IMR-90 (cell line): ENCODE measurements around the gene AFF2. TPM values are rescaled to one million over a fixed set of nuclear protein-coding genes. Genes with fewer than 3 reads are reported as not detected.

Source experiments
- ATAC-seq: fragments of 200-7000 bp; cut with Tn5 transposase; 2 replicates; pipeline ENCODE4 v1.9.1; 2020; ENCODE audit warnings: low read depth, mild to moderate bottlenecking, moderate library complexity
- BruUV-seq: library from RNA; stranded (reverse); fragments of 400-500 nt; replicated peaks from 2 replicates; lab custom pipeline; 2021; lab: Mats Ljungman, UMichigan
- CTCF ChIA-PET: fragments of 300-600 bp; formaldehyde crosslinking; extraction: SDS; loops from one replicate; lab custom pipeline; 2021; ENCODE audit warnings: antibody characterized with exemption; lab: Yijun Ruan, JAX
- POLR2A ChIA-PET: fragments of 300-600 bp; sonication (Branson Sonifier 250); formaldehyde crosslinking; loops from one replicate; lab custom pipeline; 2022; ENCODE audit warnings: antibody characterized with exemption; ENCODE audit not compliant: unreplicated experiment; lab: Charles Lee
- DNase-seq: peaks from one replicate; pipeline ENCODE4 v3.0.0; 2013
- H2AFZ ChIP-seq: replicated peaks from 2 replicates; pipeline ENCODE3; 2013; ENCODE audit warnings: low read length, mild to moderate bottlenecking; ENCODE audit not compliant: poor library complexity
- H2AK5ac ChIP-seq: 2 replicates; pipeline ENCODE4 v1.6.1; 2013; ENCODE audit warnings: low read depth, low read length, inconsistent platforms
- H2AK9ac ChIP-seq: replicated peaks from 2 replicates; pipeline ENCODE3; 2013; ENCODE audit warnings: mild to moderate bottlenecking, low read depth, low read length, moderate library complexity; ENCODE audit not compliant: poor library complexity
- H2BK120ac ChIP-seq: 2 replicates; pipeline ENCODE4 v1.6.1; 2013; ENCODE audit warnings: low read depth, low read length, inconsistent platforms
- H2BK15ac ChIP-seq: 3 replicates; pipeline ENCODE4 v1.6.1; 2013; ENCODE audit warnings: low read depth, low read length, inconsistent platforms
- H2BK20ac ChIP-seq: 2 replicates; pipeline ENCODE4 v1.6.1; 2013; ENCODE audit warnings: low read depth, mild to moderate bottlenecking, inconsistent platforms, low read length, moderate library complexity
- H2BK5ac ChIP-seq: 2 replicates; pipeline ENCODE4 v1.6.1; 2013; ENCODE audit warnings: mild to moderate bottlenecking, low read depth, low read length, inconsistent platforms; ENCODE audit not compliant: poor library complexity, severe bottlenecking
- H3K14ac ChIP-seq: replicated peaks from 2 replicates; pipeline ENCODE4 v1.6.1; 2013; ENCODE audit warnings: low read depth, low read length, inconsistent platforms
- H3K18ac ChIP-seq: 2 replicates; pipeline ENCODE4 v1.6.1; 2013; ENCODE audit warnings: low read depth, low read length, control low read depth
- H3K23ac ChIP-seq: 2 replicates; pipeline ENCODE4 v1.6.1; 2013; ENCODE audit warnings: low read depth, low read length, inconsistent platforms
- H3K27ac ChIP-seq: 2 replicates; pipeline ENCODE4 v1.5.1; 2013; ENCODE audit warnings: mild to moderate bottlenecking, control low read depth, low read length; ENCODE audit not compliant: insufficient read depth
- H3K27me3 ChIP-seq: 2 replicates; pipeline ENCODE4 v1.6.1; 2013; ENCODE audit warnings: low read length; ENCODE audit not compliant: control insufficient read depth, insufficient read depth
- H3K36me3 ChIP-seq: 2 replicates; pipeline ENCODE4 v1.6.1; 2013; ENCODE audit warnings: low read length, mixed read lengths; ENCODE audit not compliant: control insufficient read depth, insufficient read depth
- H3K4ac ChIP-seq: 2 replicates; pipeline ENCODE4 v1.6.1; 2013; ENCODE audit warnings: low read depth, low read length, inconsistent platforms
- H3K4me1 ChIP-seq: 2 replicates; pipeline ENCODE4 v1.6.1; 2013; ENCODE audit warnings: low read length, mixed read lengths; ENCODE audit not compliant: control insufficient read depth, insufficient read depth
- H3K4me2 ChIP-seq: 2 replicates; pipeline ENCODE4 v1.6.1; 2013; ENCODE audit warnings: low read depth, mild to moderate bottlenecking, control low read depth, low read length, moderate library complexity
- H3K4me3 ChIP-seq: 2 replicates; pipeline ENCODE4 v1.5.1; 2013; ENCODE audit warnings: low read depth, mild to moderate bottlenecking, control low read depth, low read length, moderate library complexity; ENCODE audit not compliant: insufficient read depth
- H3K56ac ChIP-seq: 2 replicates; pipeline ENCODE4 v1.6.1; 2013; ENCODE audit warnings: low read length, inconsistent platforms; ENCODE audit not compliant: insufficient read depth; ENCODE audit errors: extremely low read depth
- H3K79me1 ChIP-seq, 2 experiments: 2 replicates each; pipeline ENCODE4 v1.6.1; 2013; ENCODE audit warnings: low read length in 2 of 2, inconsistent platforms in 1 of 2, low read depth in 1 of 2
- H3K9ac ChIP-seq: 2 replicates; pipeline ENCODE4 v1.6.1; 2013; ENCODE audit warnings: low read depth, low read length, control low read depth
- H3K9me1 ChIP-seq: 2 replicates; pipeline ENCODE4 v1.6.1; 2013; ENCODE audit warnings: low read length, inconsistent platforms; ENCODE audit not compliant: insufficient read depth
- H3K9me3 ChIP-seq: 2 replicates; pipeline ENCODE4 v1.6.1; 2013; ENCODE audit warnings: low read length; ENCODE audit not compliant: control insufficient read depth, insufficient read depth
- H4K20me1 ChIP-seq: 2 replicates; pipeline ENCODE4 v1.6.1; 2013; ENCODE audit warnings: low read length, inconsistent platforms; ENCODE audit not compliant: insufficient read depth
- H4K5ac ChIP-seq: 2 replicates; pipeline ENCODE4 v1.6.1; 2013; ENCODE audit warnings: mild to moderate bottlenecking, low read depth, low read length, control low read depth
- H4K8ac ChIP-seq, 2 experiments: 2 replicates each; pipeline ENCODE4 v1.6.1; 2013; ENCODE audit warnings: low read depth in 2 of 2, low read length in 2 of 2, control low read depth in 1 of 2, inconsistent platforms in 1 of 2
- H4K91ac ChIP-seq: 2 replicates; pipeline ENCODE4 v1.6.1; 2013; ENCODE audit warnings: low read depth, low read length, inconsistent platforms; ENCODE audit not compliant: insufficient read depth
- BHLHE40 ChIP-seq: fragments of 150-350 bp; IDR thresholded peaks from 2 replicates; pipeline ENCODE4 v1.6.1; 2016; ENCODE audit warnings: mild to moderate bottlenecking, low read depth, low read length
- CEBPB ChIP-seq: IDR thresholded peaks from 2 replicates; pipeline ENCODE4 v1.6.1; 2012; ENCODE audit warnings: low read depth, low read length, improper control_type of control experiment
- CHD1 ChIP-seq: IDR thresholded peaks from 2 replicates; pipeline ENCODE4 v1.6.1; 2012; ENCODE audit warnings: low read depth, low read length, improper control_type of control experiment
- FOS ChIP-seq: fragments of 150-350 bp; IDR thresholded peaks from 2 replicates; pipeline ENCODE4 v1.6.1; 2016; ENCODE audit warnings: low read depth, low read length
- MAFK ChIP-seq: IDR thresholded peaks from 2 replicates; pipeline ENCODE4 v1.6.1; 2012; ENCODE audit warnings: low read depth, low read length, improper control_type of control experiment
- MAZ ChIP-seq: IDR thresholded peaks from 2 replicates; pipeline ENCODE4 v1.6.1; 2012; ENCODE audit warnings: low read depth, mild to moderate bottlenecking, low read length, improper control_type of control experiment, moderate library complexity, borderline replicate concordance
- MXI1 ChIP-seq: IDR thresholded peaks from 2 replicates; pipeline ENCODE4 v1.6.1; 2012; ENCODE audit warnings: low read depth, mild to moderate bottlenecking, low read length, moderate library complexity, borderline replicate concordance
- NFE2L2 ChIP-seq: fragments of 150-350 bp; IDR thresholded peaks from 2 replicates; pipeline ENCODE4 v1.6.1; 2016; ENCODE audit warnings: low read depth, mild to moderate bottlenecking, low read length
- POLR2A ChIP-seq: IDR thresholded peaks from 2 replicates; pipeline ENCODE4 v1.6.1; 2012; ENCODE audit warnings: mild to moderate bottlenecking, low read depth, low read length
- RAD21 ChIP-seq: IDR thresholded peaks from 2 replicates; pipeline ENCODE4 v1.6.1; 2012; ENCODE audit warnings: low read length, improper control_type of control experiment
- RCOR1 ChIP-seq: IDR thresholded peaks from 2 replicates; pipeline ENCODE4 v1.6.1; 2012; ENCODE audit warnings: mild to moderate bottlenecking, low read length, improper control_type of control experiment; ENCODE audit not compliant: insufficient replicate concordance
- RFX5 ChIP-seq: IDR thresholded peaks from 2 replicates; pipeline ENCODE4 v1.8.0; 2012; ENCODE audit warnings: low read depth, mild to moderate bottlenecking, low read length, moderate library complexity
- SMC3 ChIP-seq: fragments of 150-350 bp; IDR thresholded peaks from 2 replicates; pipeline ENCODE4 v1.6.1; 2016; ENCODE audit warnings: low read depth, mild to moderate bottlenecking, antibody characterized with exemption, low read length, moderate library complexity
- USF2 ChIP-seq: fragments of 150-350 bp; IDR thresholded peaks from 2 replicates; pipeline ENCODE4 v1.6.1; 2017; ENCODE audit warnings: mild to moderate bottlenecking, antibody characterized with exemption, low read length, low read depth
- WGBS, 2 experiments: methylation state at CpG; one replicate each; pipeline versions ENCODE4 v1.1.5 to v1.1.7; 2013; ENCODE audit warnings: missing lambda C conversion rate in 2 of 2; ENCODE audit not compliant: insufficient read length in 1 of 2; ENCODE audit errors: extremely low coverage in 2 of 2; 5-methylcytosine and 5-hydroxymethylcytosine counted together
- dilution Hi-C: fragments of 300-500 bp; cut with HindIII; formaldehyde crosslinking; loops from one replicate; pipeline ENCODE4 v1.14.3; 2018; ENCODE audit warnings: low sequenced_read_pairs; ENCODE audit not compliant: unreplicated experiment
- in situ Hi-C: fragments of 300-500 bp; cut with MboI; formaldehyde crosslinking; loops from 3 replicates; pipeline ENCODE4 v1.14.3; 2019; ENCODE audit warnings: low sequenced_read_pairs, inconsistent platforms, mixed read lengths
- intact Hi-C: fragments of 100-400 bp; cut with micrococcal nuclease; formaldehyde crosslinking; loops from 2 replicates; pipeline ENCODE4 v1.10.0; 2022
- polyA plus RNA-seq, 3 experiments: library from polyadenylated mRNA; depleted of rRNA; stranded (reverse); fragments of >200 nt; gene quantifications; 2 replicates each; pipeline ENCODE4 v1.2.3, GENCODE V29; 2012; ENCODE audit warnings: low replicate concordance in 1 of 3
- total RNA-seq: library from RNA; depleted of rRNA; stranded (reverse); fragments of >200 nt; gene quantifications from 2 replicates; pipeline ENCODE4 v1.2.3, GENCODE V29; 2012
- TF ChIP-seq, protein P1 (sequence below): fragments of 150-350 bp; IDR thresholded peaks from 2 replicates; pipeline ENCODE4 v1.6.1; 2016; ENCODE audit warnings: low read depth, mild to moderate bottlenecking, low read length, moderate library complexity, borderline replicate concordance
- TF ChIP-seq, protein P2 (sequence below): conservative IDR thresholded peaks from 2 replicates; pipeline ENCODE4 v1.5.1; 2012; ENCODE audit warnings: mild to moderate bottlenecking, low read depth, low read length, improper control_type of control experiment

AFF2 gene
- total and polyA plus RNA-seq, 2 of the 4 experiments (the other 2 are of a cell fraction) = 0.15 to 0.72 TPM

GRCh38 chrX:148850631-148851030 lies 350.2 kb downstream of the AFF2 start:
- no peak overlapping the region for H4K8ac ChIP-seq
- no CpG with 5 or more reads among the region's 1 CpG for WGBS, 2 experiments
- H3K27ac ChIP-seq = no peak overlapping the region
- H2BK120ac ChIP-seq = no peak overlapping the region
- no peak overlapping the region for H3K9ac ChIP-seq
- H2BK15ac ChIP-seq = no peak overlapping the region
- CTCF ChIA-PET = no interaction called here
- H3K4me2 ChIP-seq = no peak overlapping the region
- no TSS peak for BruUV-seq
- H3K14ac ChIP-seq = no peak overlapping the region
- POLR2A ChIA-PET = no interaction called here
- H3K9me3 ChIP-seq = no peaks in the 10 kb centered on the region
- no peak overlapping the region for H3K18ac ChIP-seq
- no peak overlapping the region for H2BK5ac ChIP-seq
- DNase-seq = no peak
- no peaks in the 10 kb centered on the region for H3K79me1 ChIP-seq
- H4K5ac ChIP-seq = no peak overlapping the region
- H3K36me3 ChIP-seq = no peaks in the 10 kb centered on the region
- no peak overlapping the region for H3K4ac ChIP-seq
- ATAC-seq = no peak
- H2BK20ac ChIP-seq = no peak overlapping the region
- H3K9me1 ChIP-seq = no peaks in the 10 kb centered on the region
- in situ Hi-C loops (no loop called here), dilution Hi-C loops (no loop called here), intact Hi-C loops (no loop called here)
- H3K4me3 ChIP-seq = no peak overlapping the region
- H2AFZ ChIP-seq = no peak overlapping the region
- H2AK5ac ChIP-seq = no peak overlapping the region
- no peak overlapping the region for H2AK9ac ChIP-seq
- H4K20me1 ChIP-seq = no peaks in the 10 kb centered on the region
- no peak overlapping the region for H3K56ac ChIP-seq
- no peak for TF ChIP-seq RCOR1
- TF ChIP-seq FOS = no peak
- no peak for TF ChIP-seq RFX5
- TF ChIP-seq USF2 = no peak
- no peak for TF ChIP-seq MXI1
- no peak for TF ChIP-seq NFE2L2
- TF ChIP-seq CHD1 = no peak
- TF ChIP-seq CEBPB = no peak
- no peak for TF ChIP-seq RAD21
- TF ChIP-seq, protein P1, sequence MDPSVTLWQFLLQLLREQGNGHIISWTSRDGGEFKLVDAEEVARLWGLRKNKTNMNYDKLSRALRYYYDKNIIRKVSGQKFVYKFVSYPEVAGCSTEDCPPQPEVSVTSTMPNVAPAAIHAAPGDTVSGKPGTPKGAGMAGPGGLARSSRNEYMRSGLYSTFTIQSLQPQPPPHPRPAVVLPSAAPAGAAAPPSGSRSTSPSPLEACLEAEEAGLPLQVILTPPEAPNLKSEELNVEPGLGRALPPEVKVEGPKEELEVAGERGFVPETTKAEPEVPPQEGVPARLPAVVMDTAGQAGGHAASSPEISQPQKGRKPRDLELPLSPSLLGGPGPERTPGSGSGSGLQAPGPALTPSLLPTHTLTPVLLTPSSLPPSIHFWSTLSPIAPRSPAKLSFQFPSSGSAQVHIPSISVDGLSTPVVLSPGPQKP = no peak
- TF ChIP-seq, protein P2, sequence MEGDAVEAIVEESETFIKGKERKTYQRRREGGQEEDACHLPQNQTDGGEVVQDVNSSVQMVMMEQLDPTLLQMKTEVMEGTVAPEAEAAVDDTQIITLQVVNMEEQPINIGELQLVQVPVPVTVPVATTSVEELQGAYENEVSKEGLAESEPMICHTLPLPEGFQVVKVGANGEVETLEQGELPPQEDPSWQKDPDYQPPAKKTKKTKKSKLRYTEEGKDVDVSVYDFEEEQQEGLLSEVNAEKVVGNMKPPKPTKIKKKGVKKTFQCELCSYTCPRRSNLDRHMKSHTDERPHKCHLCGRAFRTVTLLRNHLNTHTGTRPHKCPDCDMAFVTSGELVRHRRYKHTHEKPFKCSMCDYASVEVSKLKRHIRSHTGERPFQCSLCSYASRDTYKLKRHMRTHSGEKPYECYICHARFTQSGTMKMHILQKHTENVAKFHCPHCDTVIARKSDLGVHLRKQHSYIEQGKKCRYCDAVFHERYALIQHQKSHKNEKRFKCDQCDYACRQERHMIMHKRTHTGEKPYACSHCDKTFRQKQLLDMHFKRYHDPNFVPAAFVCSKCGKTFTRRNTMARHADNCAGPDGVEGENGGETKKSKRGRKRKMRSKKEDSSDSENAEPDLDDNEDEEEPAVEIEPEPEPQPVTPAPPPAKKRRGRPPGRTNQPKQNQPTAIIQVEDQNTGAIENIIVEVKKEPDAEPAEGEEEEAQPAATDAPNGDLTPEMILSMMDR = no peak
- no peak for TF ChIP-seq BHLHE40
- no peak for TF ChIP-seq MAFK
- TF ChIP-seq MAZ = no peak
- TF ChIP-seq POLR2A = no peak
- no peak for TF ChIP-seq SMC3
- no peak overlapping the region for H3K23ac ChIP-seq
- no peaks in the 10 kb centered on the region for H3K4me1 ChIP-seq
- H3K27me3 ChIP-seq = no peaks in the 10 kb centered on the region
- no peak overlapping the region for H4K91ac ChIP-seq
